Stomach (tissue), 9 donors: ENCODE results near the gene GABRR3. TPM values are rescaled to one million over a fixed set of nuclear protein-coding genes. Genes with fewer than 3 reads are reported as not detected.

Experiments
- DNase-seq, 2 donors: peaks; one replicate each; pipeline versions ENCODE4 v3.0.0 to v3.0.0-alpha.2; 2013 to 2019
- H3K27ac ChIP-seq, 5 donors: fragments of 200-600 bp in 4 of 5; sonication (generic) in 4 of 5; one replicate each; pipeline ENCODE4 v1.5.1; 2013 to 2019; ENCODE audit warnings: mild to moderate bottlenecking in 1 of 5, moderate library complexity in 1 of 5
- H3K27me3 ChIP-seq, 3 donors: fragments of 200-600 bp; sonication (generic); one replicate each; pipeline ENCODE4 v1.5.1; 2017 to 2019; ENCODE audit warnings: mixed run types in 1 of 3
- H3K36me3 ChIP-seq, 4 donors: fragments of 200-600 bp; sonication (generic); 1 replicate in 3 of 4; 2 replicates in 1 of 4; pipeline ENCODE4 v1.5.1; 2016 to 2019
- H3K4me1 ChIP-seq, 4 donors: fragments of 200-600 bp; sonication (generic); one replicate each; pipeline ENCODE4 v1.5.1; 2016 to 2019
- H3K4me3 ChIP-seq, 4 donors: fragments of 200-600 bp; sonication (generic) in 3 of 4; one replicate each; pipeline ENCODE4 v1.5.1; 2016 to 2019; ENCODE audit warnings: mild to moderate bottlenecking in 1 of 4
- H3K9me3 ChIP-seq, 4 donors: fragments of 200-600 bp; sonication (generic); one replicate each; pipeline ENCODE4 v1.5.1; 2016 to 2019
- CTCF ChIP-seq, 7 experiments: fragments of 450-650 bp in 4 of 7; fragments of 200-600 bp in 3 of 7; sonication (generic) in 3 of 7; IDR thresholded peaks; one replicate each; pipeline ENCODE4 v1.5.1; 2016 to 2019; ENCODE audit warnings: antibody characterized with exemption in 7 of 7, control low read depth in 2 of 7, mild to moderate bottlenecking in 1 of 7
- EP300 ChIP-seq: sonication (generic); formaldehyde crosslinking; IDR thresholded peaks from one replicate; pipeline ENCODE4 v1.6.1; 2017; ENCODE audit warnings: antibody characterized with exemption
- POLR2A ChIP-seq, 4 donors: fragments of 450-650 bp; IDR thresholded peaks; one replicate each; pipeline ENCODE4 v1.6.1; 2016; ENCODE audit warnings: antibody characterized with exemption in 4 of 4, control low read depth in 2 of 4, mild to moderate bottlenecking in 1 of 4, moderate library complexity in 1 of 4
- WGBS, 5 donors: extraction: QIAGEN DNeasy Blood & Tissue Kit in 3 of 5; methylation state at CpG; one replicate each; pipeline versions ENCODE4 v1.1.5 to v1.1.7; 2013 to 2018; 5-methylcytosine and 5-hydroxymethylcytosine counted together
- intact Hi-C: fragments of 100-400 bp; cut with DNase I; formaldehyde crosslinking; loops from one replicate; pipeline ENCODE4 v1.15.1; 2023; ENCODE audit warnings: low total_unique reads
- polyA plus RNA-seq, 3 donors: library from polyadenylated mRNA; stranded (reverse); fragments of 200-250 nt; gene quantifications; one replicate each; pipeline ENCODE4 v1.2.3, GENCODE V29; 2013
- total RNA-seq, 5 donors: library from RNA; depleted of rRNA; stranded (reverse); fragments of >200 nt; gene quantifications; one replicate each; pipeline versions ENCODE4 v1.1.0 to v1.2.3, GENCODE V29; 2014 to 2016
- donor health status: healthy with polysubstance abuse.
- donor health status: Bipolar disorder and iron deficiency.
- donor health status: healthy.

The GABRR3 gene
- total and polyA plus RNA-seq, 8 donors = not detected

- 64 to 100% (median 98%) methylated on average over 1 of the region's 1 CpG for WGBS, 5 donors
- no peak for DNase-seq
- intact Hi-C loops = no loop called here
- Histone ChIP-seq H3K27me3 (no peaks in the 10 kb centered on the region), H3K27ac (no peak overlapping the region), H3K4me1 (no peaks in the 10 kb centered on the region), H3K9me3 (no peaks in the 10 kb centered on the region), H3K4me3 (no peak overlapping the region), H3K36me3 (peaks cover 3 to 98% (median 79%) of the 10 kb centered on the region in 4 donors)
- TF ChIP-seq CTCF (IDR thresholded peaks at IDR 0.05) (no peak), EP300 (no peak), POLR2A (IDR thresholded peaks at IDR 0.05) (no peak)
Measured at GRCh38 chr3:97935842-97936241, 99.3 kb downstream of the GABRR3 start.

Other genes with a start within 250 kb of the GABRR3 start
- 10 to 100 TPM; 18.2 to 57.6 (median 47.3) TPM for gene CRYBG3, start 213.3 kb downstream of the GABRR3 start, total RNA-seq
- 10 to 100 TPM in 1 of 3 donors, 1 to 10 TPM in 2; 5.7 to 10.2 (median 8.3) TPM for gene CRYBG3, start 213.3 kb downstream of the GABRR3 start, polyA plus RNA-seq
- 10 to 100 TPM in 4 of 5 donors, under 1 TPM in 1; 0.58 to 28.1 (median 16.3) TPM for gene RIOX2, start 62.9 kb downstream of the GABRR3 start, total RNA-seq
- gene RIOX2, start 62.9 kb downstream of the GABRR3 start, polyA plus RNA-seq = 10 to 100 TPM; 13.0 to 18.8 (median 17.7) TPM
- gene OR5AC2, start 51.9 kb upstream of the GABRR3 start, total RNA-seq = not detected
- gene OR5AC2, start 51.9 kb upstream of the GABRR3 start, polyA plus RNA-seq = not detected
- not detected for gene OR5H1, start 95.4 kb upstream of the GABRR3 start, total RNA-seq
- not detected for gene OR5H1, start 95.4 kb upstream of the GABRR3 start, polyA plus RNA-seq
- gene OR5H14, start 112.2 kb upstream of the GABRR3 start, total RNA-seq = not detected
- not detected for gene OR5H14, start 112.2 kb upstream of the GABRR3 start, polyA plus RNA-seq
- not detected for gene OR5H15, start 131.4 kb upstream of the GABRR3 start, total RNA-seq
- gene OR5H15, start 131.4 kb upstream of the GABRR3 start, polyA plus RNA-seq = not detected
- gene OR5H6, start 228.9 kb upstream of the GABRR3 start, total RNA-seq = not detected
- gene OR5H6, start 228.9 kb upstream of the GABRR3 start, polyA plus RNA-seq = not detected
- gene OR5H2, start 247.2 kb upstream of the GABRR3 start, total RNA-seq = not detected
- gene OR5H2, start 247.2 kb upstream of the GABRR3 start, polyA plus RNA-seq = not detected